Fibroblast of mammary gland (primary cell): ENCODE results near the gene SYNPR.

Experiments
- DNase-seq: peaks from one replicate; pipeline ENCODE4 v3.0.0-alpha.2; 2010; ENCODE audit warnings: low read depth
- H3K4me3 ChIP-seq: 2 replicates; pipeline ENCODE4 v1.5.1; 2011; ENCODE audit warnings: low read depth, mild to moderate bottlenecking, low read length, moderate library complexity; ENCODE audit not compliant: control insufficient read depth
- TF ChIP-seq, protein P1 (sequence below): conservative IDR thresholded peaks from 2 replicates; pipeline ENCODE4 v1.5.1; 2011; ENCODE audit warnings: low read depth, low read length, inconsistent platforms; ENCODE audit not compliant: control insufficient read depth, insufficient read depth

The SYNPR gene

GRCh38 chr3:63324621-63325020, 46.5 kb downstream of the SYNPR start:
- DNase-seq = no peak
- H3K4me3 ChIP-seq = no peak overlapping the region
- TF ChIP-seq, protein P1, sequence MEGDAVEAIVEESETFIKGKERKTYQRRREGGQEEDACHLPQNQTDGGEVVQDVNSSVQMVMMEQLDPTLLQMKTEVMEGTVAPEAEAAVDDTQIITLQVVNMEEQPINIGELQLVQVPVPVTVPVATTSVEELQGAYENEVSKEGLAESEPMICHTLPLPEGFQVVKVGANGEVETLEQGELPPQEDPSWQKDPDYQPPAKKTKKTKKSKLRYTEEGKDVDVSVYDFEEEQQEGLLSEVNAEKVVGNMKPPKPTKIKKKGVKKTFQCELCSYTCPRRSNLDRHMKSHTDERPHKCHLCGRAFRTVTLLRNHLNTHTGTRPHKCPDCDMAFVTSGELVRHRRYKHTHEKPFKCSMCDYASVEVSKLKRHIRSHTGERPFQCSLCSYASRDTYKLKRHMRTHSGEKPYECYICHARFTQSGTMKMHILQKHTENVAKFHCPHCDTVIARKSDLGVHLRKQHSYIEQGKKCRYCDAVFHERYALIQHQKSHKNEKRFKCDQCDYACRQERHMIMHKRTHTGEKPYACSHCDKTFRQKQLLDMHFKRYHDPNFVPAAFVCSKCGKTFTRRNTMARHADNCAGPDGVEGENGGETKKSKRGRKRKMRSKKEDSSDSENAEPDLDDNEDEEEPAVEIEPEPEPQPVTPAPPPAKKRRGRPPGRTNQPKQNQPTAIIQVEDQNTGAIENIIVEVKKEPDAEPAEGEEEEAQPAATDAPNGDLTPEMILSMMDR = no peak

- H3K4me3 ChIP-seq = no peak overlapping the region
- DNase-seq = no peak
- TF ChIP-seq, protein P1 = no peak
Observed at GRCh38 chr3:63325386-63325785, 47.3 kb downstream of the SYNPR start.

- no peak overlapping the region for H3K4me3 ChIP-seq
- DNase-seq = peak; percentile 83
- TF ChIP-seq, protein P1 = no peak
Observed at GRCh38 chr3:63328365-63328764, 50.3 kb downstream of the SYNPR start.

DNA sequence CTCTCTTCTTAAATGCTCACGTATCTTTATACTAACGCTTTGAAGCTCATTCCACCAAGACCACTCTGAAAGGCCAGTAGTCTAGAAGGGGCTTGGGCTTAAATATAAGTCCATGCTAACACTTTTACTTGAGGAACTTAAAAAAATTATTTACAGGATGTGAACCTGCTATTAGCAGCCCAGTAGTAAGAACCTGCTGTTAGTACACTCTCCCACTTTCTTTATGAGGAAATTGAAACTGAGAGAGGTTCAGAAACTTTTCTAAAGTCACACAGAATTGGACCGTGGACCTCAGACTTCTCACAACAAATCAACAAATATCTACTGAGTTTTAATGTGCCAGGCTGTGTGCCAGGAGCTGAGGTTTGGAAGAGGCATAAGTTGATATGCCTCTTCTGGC, 53.4 kb downstream of the SYNPR start:
- TF ChIP-seq, protein P1 = no peak
- no peak for DNase-seq
- H3K4me3 ChIP-seq = no peak overlapping the region

DNA sequence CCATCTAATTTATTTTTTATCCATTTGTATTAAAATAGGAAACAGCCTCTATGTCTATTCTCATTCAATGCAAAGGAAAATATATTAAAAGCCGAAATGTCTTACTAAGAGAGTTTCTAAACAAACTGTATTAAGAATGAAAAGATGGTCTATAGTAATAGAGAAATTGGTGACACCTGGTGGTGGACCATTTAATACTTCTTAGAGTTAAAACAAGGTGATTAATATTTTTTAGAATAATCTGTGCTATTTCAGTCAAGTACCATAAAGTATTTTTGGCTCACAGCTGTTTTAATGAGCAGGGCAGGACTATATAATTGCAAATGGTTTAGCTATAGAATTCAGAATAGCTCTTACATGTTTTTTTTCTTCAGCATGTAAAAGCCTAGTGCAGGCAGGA, 55.7 kb downstream of the SYNPR start:
- TF ChIP-seq, protein P1 = peak; percentile 24
- no peak overlapping the region for H3K4me3 ChIP-seq
- DNase-seq = peak; percentile 42

DNA sequence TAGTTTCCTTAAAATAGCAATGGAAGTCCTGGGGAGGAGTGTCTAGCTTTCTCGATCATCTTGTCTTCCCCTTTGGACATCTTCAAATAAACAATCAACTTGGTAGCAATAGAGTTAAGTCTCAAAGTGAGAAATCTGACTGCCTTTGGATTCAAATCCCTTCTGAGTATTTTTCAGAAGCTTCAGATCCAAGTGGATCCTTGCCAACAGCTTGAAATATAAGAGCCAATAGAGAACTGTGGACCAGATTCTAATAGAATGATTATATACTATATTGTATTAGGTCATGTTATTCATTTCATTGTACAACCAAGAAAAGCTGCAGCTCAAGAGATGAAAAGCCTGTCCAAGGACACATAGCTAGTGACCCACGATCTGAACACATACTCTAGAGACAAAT, 60.2 kb downstream of the SYNPR start:
- TF ChIP-seq, protein P1 = no peak
- H3K4me3 ChIP-seq = no peak overlapping the region
- DNase-seq = no peak

DNA sequence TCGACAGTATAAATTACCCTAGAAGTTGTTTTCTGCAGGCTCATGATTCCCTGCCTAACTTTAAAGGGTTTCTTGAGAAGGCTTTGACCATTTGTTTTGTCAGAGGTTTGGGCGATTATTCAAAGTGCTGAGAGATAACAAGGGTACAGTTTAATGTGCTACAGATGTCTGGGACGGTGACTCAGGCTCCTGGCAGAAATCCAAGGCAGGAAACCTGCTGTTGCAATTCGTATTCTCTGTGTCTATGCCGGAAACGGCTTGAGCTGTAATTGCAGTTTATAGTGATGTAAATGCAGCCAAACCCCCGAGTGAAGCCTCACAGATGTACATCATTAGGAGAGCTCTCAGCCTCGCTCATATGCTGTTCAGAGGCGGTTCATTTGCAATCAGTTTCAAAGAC, 65.6 kb downstream of the SYNPR start:
- TF ChIP-seq, protein P1 = no peak
- H3K4me3 ChIP-seq = no peak overlapping the region
- DNase-seq = peak; percentile 99
